DOHH2 (cell line): ENCODE measurements around the gene SPRTN.

Source experiments
- H3F3A ChIP-seq: fragments of 200-600 bp; sonication (generic), shearing (Covaris generic); 2 replicates; pipeline ENCODE4 v1.6.0; 2016; ENCODE audit warnings: antibody characterized with exemption, mild to moderate bottlenecking; ENCODE audit not compliant: control insufficient read depth, insufficient read depth
- H3K27ac ChIP-seq: fragments of 200-600 bp; sonication (generic); 2 replicates; pipeline ENCODE4 v1.5.1; 2014; ENCODE audit warnings: low read depth, mild to moderate bottlenecking, low read length, moderate library complexity
- H3K27me3 ChIP-seq: fragments of 200-600 bp; sonication (generic); 2 replicates; pipeline ENCODE4 v1.6.1; 2014; ENCODE audit warnings: mild to moderate bottlenecking, low read length, mixed read lengths; ENCODE audit not compliant: control insufficient read depth
- H3K36me3 ChIP-seq: fragments of 200-600 bp; sonication (generic); 2 replicates; pipeline ENCODE4 v1.6.1; 2014; ENCODE audit warnings: mild to moderate bottlenecking, low read length, moderate library complexity, mixed read lengths; ENCODE audit not compliant: control insufficient read depth
- H3K4me1 ChIP-seq: fragments of 200-600 bp; sonication (generic); 2 replicates; pipeline ENCODE4 v1.6.1; 2014; ENCODE audit warnings: mild to moderate bottlenecking, low read length, mixed read lengths; ENCODE audit not compliant: control insufficient read depth
- H3K4me2 ChIP-seq: fragments of 200-600 bp; sonication (generic); 2 replicates; pipeline ENCODE4 v1.6.0; 2014; ENCODE audit warnings: mild to moderate bottlenecking, low read length, moderate library complexity
- H3K4me3 ChIP-seq: fragments of 200-600 bp; sonication (generic); 2 replicates; pipeline ENCODE4 v1.5.1; 2014; ENCODE audit warnings: mild to moderate bottlenecking, low read length, mixed read lengths
- H3K79me2 ChIP-seq: fragments of 200-600 bp; sonication (generic); 2 replicates; pipeline ENCODE4 v1.6.1; 2014; ENCODE audit warnings: mild to moderate bottlenecking, low read length, mixed read lengths; ENCODE audit not compliant: control insufficient read depth
- H3K9me2 ChIP-seq: fragments of 200-600 bp; sonication (generic); replicated peaks from 2 replicates; pipeline ENCODE4 v1.6.1; 2014; ENCODE audit warnings: mild to moderate bottlenecking, low read length, mixed read lengths; ENCODE audit not compliant: control insufficient read depth
- H3K9me3 ChIP-seq: fragments of 200-600 bp; sonication (generic); 2 replicates; pipeline ENCODE4 v1.6.1; 2014; ENCODE audit warnings: antibody characterized with exemption, low read length, mixed read lengths; ENCODE audit not compliant: control insufficient read depth, insufficient read depth
- H4K20me1 ChIP-seq: fragments of 200-600 bp; sonication (generic); 2 replicates; pipeline ENCODE4 v1.6.0; 2014; ENCODE audit warnings: low read depth, mild to moderate bottlenecking, antibody characterized with exemption, low read length, moderate library complexity; ENCODE audit not compliant: control insufficient read depth, insufficient read depth
- CTCF ChIP-seq: fragments of 200-600 bp; sonication (generic); IDR thresholded peaks from one replicate; pipeline ENCODE4 v1.5.1; 2014; ENCODE audit warnings: antibody characterized with exemption, mild to moderate bottlenecking, low read depth, low read length; ENCODE audit not compliant: poor library complexity, severe bottlenecking
- EZH2phosphoT487 ChIP-seq: fragments of 200-600 bp; sonication (generic); IDR thresholded peaks from 2 replicates; pipeline ENCODE4 v1.6.1; 2017; ENCODE audit warnings: borderline replicate concordance, mild to moderate bottlenecking, antibody characterized with exemption, low read length, moderate library complexity, mixed read lengths

Gene SPRTN

GRCh38 chr1:231353086-231353485 lies 15.0 kb downstream of the SPRTN start:
- H3K79me2 ChIP-seq: no peaks in the 10 kb centered on the region
- H3K4me1 ChIP-seq: no peaks in the 10 kb centered on the region
- H3K4me2 ChIP-seq: no peak overlapping the region
- no peaks in the 10 kb centered on the region for H3K9me2 ChIP-seq
- TF ChIP-seq EZH2phosphoT487 (no peak), CTCF (no peak)
- H3K4me3 ChIP-seq: no peak overlapping the region
- peaks cover 9% of the 10 kb centered on the region; the same call in 1 of the 2 replicates for H3F3A ChIP-seq
- H3K27me3 ChIP-seq: no peaks in the 10 kb centered on the region
- no peak overlapping the region for H3K27ac ChIP-seq
- H4K20me1 ChIP-seq: no peaks in the 10 kb centered on the region
- H3K36me3 ChIP-seq: peaks cover 37% of the 10 kb centered on the region
- H3K9me3 ChIP-seq: no peaks in the 10 kb centered on the region

DNA sequence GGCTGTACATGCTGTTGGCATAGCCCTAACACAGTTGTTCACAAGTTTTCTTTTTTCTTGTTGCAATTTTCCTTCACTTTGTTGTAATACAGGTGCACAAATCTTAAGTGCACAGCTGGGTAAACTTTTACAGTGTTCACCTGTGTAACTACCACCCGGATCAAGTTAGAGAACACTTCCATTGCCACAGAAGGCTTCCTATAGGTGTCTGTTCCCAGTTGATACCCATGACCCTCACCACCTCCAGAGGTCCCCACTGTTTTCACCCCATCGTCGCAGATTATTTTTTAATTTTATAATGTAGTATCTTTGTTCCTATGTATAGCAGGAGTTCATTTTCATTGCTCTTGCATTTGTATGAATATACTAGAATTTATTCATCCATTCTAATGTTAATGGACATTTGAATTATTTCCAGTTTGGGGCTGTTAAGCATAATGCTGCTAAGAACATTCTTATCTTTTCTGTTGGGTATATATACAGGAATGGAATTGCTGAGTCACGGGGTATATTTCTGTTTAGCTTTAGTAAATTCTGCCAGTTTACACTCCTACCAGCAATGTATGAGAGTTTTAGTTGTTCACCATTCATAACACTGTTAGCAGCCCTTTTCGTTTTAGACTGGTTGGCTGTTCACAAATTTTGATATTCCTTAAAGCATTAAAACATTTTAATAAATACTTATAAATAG lies 16.4 kb downstream of the SPRTN start:
- no peaks in the 10 kb centered on the region for H3K27me3 ChIP-seq
- peaks cover 11% of the 10 kb centered on the region; the same call in 1 of the 2 replicates for H3F3A ChIP-seq
- no peaks in the 10 kb centered on the region for H3K79me2 ChIP-seq
- H3K9me2 ChIP-seq: no peaks in the 10 kb centered on the region
- H3K27ac ChIP-seq: no peak overlapping the region
- H3K4me2 ChIP-seq: no peak overlapping the region
- H3K4me3 ChIP-seq: no peak overlapping the region
- no peaks in the 10 kb centered on the region for H4K20me1 ChIP-seq
- peaks cover 32% of the 10 kb centered on the region for H3K36me3 ChIP-seq
- no peaks in the 10 kb centered on the region for H3K4me1 ChIP-seq
- no peaks in the 10 kb centered on the region for H3K9me3 ChIP-seq
- TF ChIP-seq EZH2phosphoT487 (no peak), CTCF (no peak)

DNA sequence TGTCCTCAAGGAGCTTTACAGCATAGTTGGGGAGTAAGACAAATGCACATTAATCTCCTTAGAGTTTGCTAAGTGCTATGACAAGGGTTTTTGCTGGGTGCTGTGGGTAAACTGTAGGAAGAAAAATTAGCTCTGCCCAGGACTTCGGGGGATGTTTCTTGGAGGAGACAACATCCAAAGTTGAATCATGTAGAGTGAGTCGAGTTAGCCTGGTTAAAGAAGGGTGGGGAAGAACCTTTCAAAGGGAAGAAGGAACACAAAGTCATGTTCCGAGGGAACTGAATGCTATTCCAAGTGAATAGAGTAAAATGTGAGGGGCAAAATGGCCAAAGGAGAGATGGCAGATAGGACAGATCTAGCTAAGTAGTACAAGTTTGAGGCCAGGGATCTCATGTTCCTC lies 17.1 kb downstream of the SPRTN start:
- Histone ChIP-seq H3K4me1 (no peaks in the 10 kb centered on the region), H3K9me3 (no peaks in the 10 kb centered on the region), H3K36me3 (peaks cover 28% of the 10 kb centered on the region), H4K20me1 (no peaks in the 10 kb centered on the region), H3K9me2 (no peaks in the 10 kb centered on the region), H3K4me2 (no peak overlapping the region), H3K4me3 (no peak overlapping the region), H3K79me2 (no peaks in the 10 kb centered on the region), H3K27ac (no peak overlapping the region), H3F3A (peaks cover 11% of the 10 kb centered on the region; the same call in 1 of the 2 replicates), H3K27me3 (no peaks in the 10 kb centered on the region)
- no peak for TF ChIP-seq EZH2phosphoT487
- TF ChIP-seq CTCF: no peak
